ENCODE results near the gene CBLB.

Gene CBLB

GRCh38 chr3:105845488-105845887, 23.3 kb downstream of the CBLB start:
- no peak for DNase-seq

GRCh38 chr3:105844704-105845103, 24.1 kb downstream of the CBLB start:
- no peak for DNase-seq

GRCh38 chr3:105843994-105844393, 24.8 kb downstream of the CBLB start:
- no peak for DNase-seq

GRCh38 chr3:105842943-105843342, 25.9 kb downstream of the CBLB start:
- DNase-seq: no peak

- no peak for DNase-seq
Measured at GRCh38 chr3:105842449-105842848, 26.4 kb downstream of the CBLB start.

- DNase-seq: no peak
Measured at GRCh38 chr3:105837947-105838346, 30.9 kb downstream of the CBLB start.

- peak in 1 of 5 donors; percentile 51 for DNase-seq
Measured at GRCh38 chr3:105837143-105837740, 31.6 kb downstream of the CBLB start.

- peak in 1 of 5 donors; percentile 71 for DNase-seq
Measured at GRCh38 chr3:105836533-105836932, 32.3 kb downstream of the CBLB start.

- DNase-seq: no peak
Measured at GRCh38 chr3:105835606-105836005, 33.2 kb downstream of the CBLB start.

- no peak for DNase-seq
Measured at GRCh38 chr3:105834768-105835167, 34.0 kb downstream of the CBLB start.

- peak in 1 of 5 donors; percentile 44 for DNase-seq
Measured at GRCh38 chr3:105832644-105833043, 36.2 kb downstream of the CBLB start.

GRCh38 chr3:105830836-105831235, 38.0 kb downstream of the CBLB start:
- DNase-seq: no peak

- peak in 1 of 5 donors; percentile 40 for DNase-seq
Measured at GRCh38 chr3:105829871-105830622, 38.8 kb downstream of the CBLB start.

GRCh38 chr3:105829229-105829628, 39.6 kb downstream of the CBLB start:
- DNase-seq: no peak

GRCh38 chr3:105828703-105829102, 40.1 kb downstream of the CBLB start:
- peak in 1 of 5 donors; percentile 38 for DNase-seq

GRCh38 chr3:105827959-105828358, 40.9 kb downstream of the CBLB start:
- no peak for DNase-seq

- peak in 1 of 5 donors; percentile 55 for DNase-seq
Measured at GRCh38 chr3:105826778-105827634, 41.8 kb downstream of the CBLB start.

- no peak for DNase-seq
Measured at GRCh38 chr3:105824129-105824528, 44.7 kb downstream of the CBLB start.

GRCh38 chr3:105823149-105823867, 45.5 kb downstream of the CBLB start:
- no peak for DNase-seq

GRCh38 chr3:105822171-105823123, 46.4 kb downstream of the CBLB start:
- no peak for DNase-seq

- DNase-seq: no peak
Measured at GRCh38 chr3:105821433-105821832, 47.4 kb downstream of the CBLB start.

GRCh38 chr3:105816833-105817232, 52.0 kb downstream of the CBLB start:
- no peak for DNase-seq

Measured in T-helper 1 cell (primary cell).